SK-N-MC (cell line): ENCODE data around the gene QSOX2.

ENCODE experiments used
- EZH2 ChIP-seq: fragments of 200-600 bp; sonication (generic); IDR thresholded peaks from one replicate; pipeline ENCODE4 v1.6.1; 2017; ENCODE audit warnings: antibody characterized with exemption
- POLR2AphosphoS5 ChIP-seq: IDR thresholded peaks from 2 replicates; pipeline ENCODE4 v1.6.1; 2012; ENCODE audit warnings: mild to moderate bottlenecking, low read depth, low read length, borderline replicate concordance

GRCh38 chr9:136274786-136275654 lies 29.4 kb upstream of the QSOX2 start:
- TF ChIP-seq POLR2AphosphoS5 (no peak), EZH2 (no peak)
